Measurements from ENCODE around the gene CFAP119. TPM values are rescaled to one million over a fixed set of nuclear protein-coding genes. Genes with fewer than 3 reads are reported as not detected.

Gene CFAP119
- total and polyA plus RNA-seq, 2 experiments from 2014 or later = 5.0 to 6.1 TPM

- H2AFZ ChIP-seq = no peak overlapping the region
- H3K9me3 ChIP-seq (ENCODE audit: low read depth) = no peaks in the 10 kb centered on the region
- H3K4me2 ChIP-seq = no peak overlapping the region
- peaks cover 30% of the 10 kb centered on the region for H3K79me2 ChIP-seq
- no peak overlapping the region for H3K4me3 ChIP-seq
- WGBS (ENCODE audit: low lambda C conversion rate, missing lambda C conversion rate) = 95% methylated on average over 6 of the region's 6 CpGs
- H3K27me3 ChIP-seq = no peaks in the 10 kb centered on the region
- H3K9me2 ChIP-seq (replicated peaks; ENCODE audit: insufficient read depth) = no peaks in the 10 kb centered on the region
- peaks cover under 1% of the 10 kb centered on the region for H4K20me1 ChIP-seq (ENCODE audit: insufficient read depth, poor library complexity, severe bottlenecking)
- H3K27ac ChIP-seq = no peak overlapping the region
- peaks cover 19% of the 10 kb centered on the region for H3K4me1 ChIP-seq (ENCODE audit: insufficient read depth)
- no peak for TF ChIP-seq EZH2 (IDR thresholded peaks at IDR 0.05; ENCODE audit: borderline replicate concordance)
- no peak for TF ChIP-seq EZH2phosphoT487 (IDR thresholded peaks at IDR 0.05; ENCODE audit: low read depth, severe bottlenecking, unreplicated experiment)
- TF ChIP-seq CTCF (IDR thresholded peaks at IDR 0.05; ENCODE audit: poor library complexity) = no peak
- no peaks in the 10 kb centered on the region for H3K36me3 ChIP-seq (replicated peaks; ENCODE audit: insufficient read depth, low read depth)
- DNase-seq (ENCODE audit: low spot score) = no peak
These were observed 17.7 kb upstream of the CFAP119 start for GRCh38 chr16:30779596-30779995.

- H3K79me2 ChIP-seq = peaks cover 26% of the 10 kb centered on the region
- no peaks in the 10 kb centered on the region for H3K9me3 ChIP-seq (ENCODE audit: low read depth)
- H3K27ac ChIP-seq = no peak overlapping the region
- H3K4me1 ChIP-seq (ENCODE audit: insufficient read depth) = peaks cover 19% of the 10 kb centered on the region
- no peaks in the 10 kb centered on the region for H4K20me1 ChIP-seq (ENCODE audit: insufficient read depth, poor library complexity, severe bottlenecking)
- DNase-seq (ENCODE audit: low spot score) = no peak
- TF ChIP-seq EZH2phosphoT487 (IDR thresholded peaks at IDR 0.05; ENCODE audit: low read depth, severe bottlenecking, unreplicated experiment) = no peak
- TF ChIP-seq CTCF (IDR thresholded peaks at IDR 0.05; ENCODE audit: poor library complexity) = no peak
- no peak for TF ChIP-seq EZH2 (IDR thresholded peaks at IDR 0.05; ENCODE audit: borderline replicate concordance)
- H3K4me2 ChIP-seq = no peak overlapping the region
- 85% methylated on average over 14 of the region's 14 CpGs for WGBS (ENCODE audit: low lambda C conversion rate, missing lambda C conversion rate)
- H3K27me3 ChIP-seq = no peaks in the 10 kb centered on the region
- H3K36me3 ChIP-seq (replicated peaks; ENCODE audit: insufficient read depth, low read depth) = no peaks in the 10 kb centered on the region
- no peak overlapping the region for H2AFZ ChIP-seq
- H3K9me2 ChIP-seq (replicated peaks; ENCODE audit: insufficient read depth) = no peaks in the 10 kb centered on the region
- no peak overlapping the region for H3K4me3 ChIP-seq
These were observed 16.8 kb upstream of the CFAP119 start for GRCh38 chr16:30778549-30779244.

GRCh38 chr16:30777591-30778297 is 15.9 kb upstream of the CFAP119 start:
- no peaks in the 10 kb centered on the region for H3K27me3 ChIP-seq
- peaks cover 19% of the 10 kb centered on the region for H3K4me1 ChIP-seq (ENCODE audit: insufficient read depth)
- no peak overlapping the region for H2AFZ ChIP-seq
- no peak overlapping the region for H3K4me3 ChIP-seq
- peaks cover 23% of the 10 kb centered on the region for H3K79me2 ChIP-seq
- WGBS (ENCODE audit: low lambda C conversion rate, missing lambda C conversion rate) = 86% methylated on average over 7 of the region's 7 CpGs
- H3K9me3 ChIP-seq (ENCODE audit: low read depth) = no peaks in the 10 kb centered on the region
- DNase-seq (ENCODE audit: low spot score) = no peak
- no peak for TF ChIP-seq EZH2phosphoT487 (IDR thresholded peaks at IDR 0.05; ENCODE audit: low read depth, severe bottlenecking, unreplicated experiment)
- TF ChIP-seq EZH2 (IDR thresholded peaks at IDR 0.05; ENCODE audit: borderline replicate concordance) = no peak
- TF ChIP-seq CTCF (IDR thresholded peaks at IDR 0.05; ENCODE audit: poor library complexity) = no peak
- H3K27ac ChIP-seq = no peak overlapping the region
- no peaks in the 10 kb centered on the region for H3K9me2 ChIP-seq (replicated peaks; ENCODE audit: insufficient read depth)
- H3K4me2 ChIP-seq = no peak overlapping the region
- no peaks in the 10 kb centered on the region for H4K20me1 ChIP-seq (ENCODE audit: insufficient read depth, poor library complexity, severe bottlenecking)
- no peaks in the 10 kb centered on the region for H3K36me3 ChIP-seq (replicated peaks; ENCODE audit: insufficient read depth, low read depth)

Data from hepatocyte (in vitro differentiated cells).